ENCODE results near the gene LRRC25. TPM values are rescaled to one million over a fixed set of nuclear protein-coding genes. Genes with fewer than 3 reads are reported as not detected.

Gene LRRC25
- total RNA-seq, 1 experiment from 2014 or later, result not detected

GRCh38 chr19:18437491-18438330 lies 40.3 kb upstream of the LRRC25 start, which contains the start of gene ISYNA1:
TSS of gene ISYNA1 (minus strand) at chr19:18438133. CDS start at chr19:18437979, 154 bp downstream.
- H4K5ac ChIP-seq (ENCODE audit: insufficient read length, low read depth, low read length), result no peak within 1 kb of the TSS
- H3K4ac ChIP-seq (ENCODE audit: low read depth, low read length), result no peak within 1 kb of the TSS
- peak within 1 kb of the TSS; percentile 91 for H3K14ac ChIP-seq (ENCODE audit: insufficient read depth, low read length)
- no peak within 1 kb of the TSS for H2BK120ac ChIP-seq (ENCODE audit: low read depth, low read length, poor library complexity, severe bottlenecking)
- H3K4me1 ChIP-seq (ENCODE audit: insufficient read depth, low read length), result peaks cover 7% of the 10 kb centered on the region; the same call in 1 of the 2 replicates
- peak within 1 kb of the TSS; percentile 90 for H3K18ac ChIP-seq (ENCODE audit: insufficient read length, low read depth, low read length)
- H3T11ph ChIP-seq (ENCODE audit: low read length), result no peak within 1 kb of the TSS
- H3K23me2 ChIP-seq (ENCODE audit: insufficient read length, low read depth, low read length, poor library complexity, severe bottlenecking), result peaks cover 16% of the 10 kb centered on the region
- no peak within 1 kb of the TSS for H2BK15ac ChIP-seq (ENCODE audit: low read depth, low read length)
- no peak within 1 kb of the TSS for H3K27ac ChIP-seq (ENCODE audit: insufficient read length, low read depth, low read length)
- H3K79me1 ChIP-seq (ENCODE audit: insufficient read depth, low read depth, low read length, poor library complexity, severe bottlenecking), result no peaks in the 10 kb centered on the region
- no peak within 1 kb of the TSS for H2AFZ ChIP-seq (ENCODE audit: low read length)
- no peaks in the 10 kb centered on the region for H3K9me3 ChIP-seq (ENCODE audit: control insufficient read depth, low read depth, low read length)
- peak within 1 kb of the TSS; percentile 49 for H3K9ac ChIP-seq (ENCODE audit: extremely low read depth, insufficient read length, low read length)
- no peak within 1 kb of the TSS for H2AK5ac ChIP-seq (ENCODE audit: insufficient read length, low read length)
- Mint-ChIP-seq H3K36me3 (ENCODE audit: insufficient read depth in 1 of 3, low read depth in 3 of 3) (peaks cover 6 to 26% (median 19%) of the 10 kb centered on the region in 3 experiments), H3K4me3 (peak within 1 kb of the TSS; percentile 74 to 85), H3K27ac (peak within 1 kb of the TSS; percentile 74 to 89 (median 88); a peak in 4 of 7 replicates), H3K9me3 (peaks cover 3% of the 10 kb centered on the region in 2 experiments; a peak in 4 of 5 replicates), H3K27me3 (ENCODE audit: low read depth) (peaks cover 3% of the 10 kb centered on the region), H3K4me1 (peaks cover 29 to 36% of the 10 kb centered on the region in 2 experiments)
- H3K79me2 ChIP-seq (ENCODE audit: insufficient read depth, low read length), result no peaks in the 10 kb centered on the region
- H4K8ac ChIP-seq (replicated peaks; ENCODE audit: insufficient read length, low read depth, low read length), result no peak within 1 kb of the TSS
- no peak within 1 kb of the TSS for H3K56ac ChIP-seq (ENCODE audit: insufficient read length, low read depth, low read length)
- H4K20me1 ChIP-seq (ENCODE audit: control insufficient read depth, insufficient read depth, insufficient read length), result peaks cover 3% of the 10 kb centered on the region
- no peak within 1 kb of the TSS for H2BK20ac ChIP-seq (ENCODE audit: low read depth, low read length, poor library complexity, severe bottlenecking)
- no peak within 1 kb of the TSS for H4K91ac ChIP-seq (ENCODE audit: insufficient read length, low read depth, low read length)
- no peak within 1 kb of the TSS for H2BK12ac ChIP-seq (ENCODE audit: insufficient read length, low read depth, low read length)
- H2BK5ac ChIP-seq (ENCODE audit: insufficient read length, low read length), result no peak within 1 kb of the TSS
- TF ChIP-seq CTCF (conservative IDR thresholded peaks at IDR 0.05), result no peak
- DNase-seq, result peak; percentile 81
- no peak within 1 kb of the TSS for H3K23ac ChIP-seq (ENCODE audit: insufficient read length, low read depth, low read length)
- H3K27me3 ChIP-seq (ENCODE audit: insufficient read depth, low read length), result no peaks in the 10 kb centered on the region
- peak within 1 kb of the TSS; percentile 58 for H3K4me2 ChIP-seq (ENCODE audit: insufficient read depth, insufficient read length, low read length)
- whole genome bisulfite sequencing (ENCODE audit: extremely low coverage, insufficient read length, low lambda C conversion rate), result no CpG with 5 or more reads among the region's 99 CpGs
